ENCODE measurements around the gene HPGD. TPM values are rescaled to one million over a fixed set of nuclear protein-coding genes. Genes with fewer than 3 reads are reported as not detected.
A peak's percentile ranks its signal among the peaks of the same experiment; 100 is the strongest.

Gene HPGD
- total RNA-seq, 2 donors from 2014 or later, result 62.3 to 159 TPM

GRCh38 chr4:174461466-174462106, 60.7 kb downstream of the HPGD start:
- Histone ChIP-seq H3K27me3 (no peaks in the 10 kb centered on the region), H3K36me3 (no peaks in the 10 kb centered on the region), H3K9me3 (no peaks in the 10 kb centered on the region), H3K4me3 (no peak overlapping the region), H3K27ac (peak overlapping the region; percentile 39), H3K9ac (ENCODE audit: low read depth in 2 of 2, low read length in 2 of 2) (no peak overlapping the region), H3K4me1 (no peaks in the 10 kb centered on the region)
- no peak for TF ChIP-seq CTCF (IDR thresholded peaks at IDR 0.05)
- intact Hi-C loops (cut with DNase I), result no loop called here
- peak; percentile 59 for DNase-seq

GRCh38 chr4:174460684-174461083, 61.6 kb downstream of the HPGD start:
- H3K27ac ChIP-seq, result peak overlapping the region; percentile 7
- TF ChIP-seq CTCF (IDR thresholded peaks at IDR 0.05), result no peak
- no peak for DNase-seq

GRCh38 chr4:174457468-174457867, 64.8 kb downstream of the HPGD start:
- H3K9me3 ChIP-seq, result no peaks in the 10 kb centered on the region
- no peaks in the 10 kb centered on the region for H3K27me3 ChIP-seq
- H3K4me1 ChIP-seq, result no peaks in the 10 kb centered on the region
- H3K36me3 ChIP-seq, result no peaks in the 10 kb centered on the region
- no peak for TF ChIP-seq CTCF (IDR thresholded peaks at IDR 0.05)
- no peak overlapping the region for H3K4me3 ChIP-seq
- no peak for DNase-seq
- intact Hi-C loops (cut with DNase I), result no loop called here
- H3K27ac ChIP-seq, result no peak overlapping the region
- no peak overlapping the region for H3K9ac ChIP-seq (ENCODE audit: low read depth in 2 of 2, low read length in 2 of 2)

More at GRCh38 chr4:174460684-174461083, 61.6 kb downstream of the HPGD start:
- Histone ChIP-seq H3K4me3 (no peak overlapping the region), H3K27me3 (no peaks in the 10 kb centered on the region), H3K9ac (ENCODE audit: low read depth in 2 of 2, low read length in 2 of 2) (no peak overlapping the region), H3K4me1 (no peaks in the 10 kb centered on the region), H3K9me3 (no peaks in the 10 kb centered on the region), H3K36me3 (no peaks in the 10 kb centered on the region)
- intact Hi-C loops (cut with DNase I), result no loop called here

GRCh38 chr4:174454815-174455473, 67.3 kb downstream of the HPGD start:
- DNase-seq, result peak; percentile 56
- no peak overlapping the region for H3K9ac ChIP-seq (ENCODE audit: low read depth in 2 of 2, low read length in 2 of 2)
- H3K9me3 ChIP-seq, result no peaks in the 10 kb centered on the region
- intact Hi-C loops (cut with DNase I), result no loop called here
- H3K27ac ChIP-seq, result no peak overlapping the region
- no peak overlapping the region for H3K4me3 ChIP-seq
- H3K4me1 ChIP-seq, result peaks cover 4% of the 10 kb centered on the region
- TF ChIP-seq CTCF (IDR thresholded peaks at IDR 0.05), result no peak
- H3K27me3 ChIP-seq, result no peaks in the 10 kb centered on the region
- no peaks in the 10 kb centered on the region for H3K36me3 ChIP-seq

- Histone ChIP-seq H3K4me3 (no peak overlapping the region), H3K36me3 (no peaks in the 10 kb centered on the region), H3K9me3 (no peaks in the 10 kb centered on the region), H3K9ac (ENCODE audit: low read depth in 2 of 2, low read length in 2 of 2) (no peak overlapping the region), H3K27ac (no peak overlapping the region), H3K4me1 (peaks cover 8% of the 10 kb centered on the region), H3K27me3 (no peaks in the 10 kb centered on the region)
- intact Hi-C loops (cut with DNase I), result no loop called here
- DNase-seq, result no peak
- no peak for TF ChIP-seq CTCF (IDR thresholded peaks at IDR 0.05)
Observed at GRCh38 chr4:174451718-174452296, 70.5 kb downstream of the HPGD start.
